ACC112 (cell line): Measurements from ENCODE around the gene MAPK8IP3.
"Not testable (repeated sequence)": the region's sequence is repeated elsewhere in the genome, so short reads cannot be mapped to it uniquely, and the experiment has no call there.

ENCODE experiments used
- H2AFZ ChIP-seq: fragments of 200-600 bp; sonication (generic); one replicate; pipeline ENCODE4 v1.6.0; 2017; ENCODE audit warnings: antibody characterized with exemption, low read length; ENCODE audit not compliant: unreplicated experiment
- H3K27ac ChIP-seq: fragments of 200-600 bp; sonication (generic); 2 replicates; pipeline ENCODE4 v1.5.1; 2014; ENCODE audit warnings: low read depth, mild to moderate bottlenecking, antibody characterized with exemption, low read length, moderate library complexity
- H3K27me3 ChIP-seq: fragments of 200-600 bp; sonication (generic); 2 replicates; pipeline ENCODE4 v1.6.1; 2014; ENCODE audit warnings: mild to moderate bottlenecking, antibody characterized with exemption, low read length, moderate library complexity, mixed read lengths; ENCODE audit not compliant: insufficient read depth
- H3K36me3 ChIP-seq: fragments of 200-600 bp; sonication (generic); 2 replicates; pipeline ENCODE4 v1.6.1; 2016; ENCODE audit warnings: mild to moderate bottlenecking, antibody characterized with exemption, low read length, moderate library complexity, mixed read lengths; ENCODE audit not compliant: insufficient read depth
- H3K4me1 ChIP-seq: fragments of 200-600 bp; sonication (generic); one replicate; pipeline ENCODE4 v1.6.1; 2016; ENCODE audit warnings: low read length, mixed read lengths; ENCODE audit not compliant: insufficient read depth, unreplicated experiment, control insufficient read depth
- H3K4me3 ChIP-seq: fragments of 200-600 bp; sonication (generic); 2 replicates; pipeline ENCODE4 v1.5.1; 2014; ENCODE audit warnings: mild to moderate bottlenecking, low read depth, low read length
- H3K79me2 ChIP-seq: fragments of 200-600 bp; sonication (generic); one replicate; pipeline ENCODE4 v1.6.0; 2016; ENCODE audit warnings: low read length; ENCODE audit not compliant: control insufficient read depth, unreplicated experiment, insufficient read depth

MAPK8IP3 gene

DNA sequence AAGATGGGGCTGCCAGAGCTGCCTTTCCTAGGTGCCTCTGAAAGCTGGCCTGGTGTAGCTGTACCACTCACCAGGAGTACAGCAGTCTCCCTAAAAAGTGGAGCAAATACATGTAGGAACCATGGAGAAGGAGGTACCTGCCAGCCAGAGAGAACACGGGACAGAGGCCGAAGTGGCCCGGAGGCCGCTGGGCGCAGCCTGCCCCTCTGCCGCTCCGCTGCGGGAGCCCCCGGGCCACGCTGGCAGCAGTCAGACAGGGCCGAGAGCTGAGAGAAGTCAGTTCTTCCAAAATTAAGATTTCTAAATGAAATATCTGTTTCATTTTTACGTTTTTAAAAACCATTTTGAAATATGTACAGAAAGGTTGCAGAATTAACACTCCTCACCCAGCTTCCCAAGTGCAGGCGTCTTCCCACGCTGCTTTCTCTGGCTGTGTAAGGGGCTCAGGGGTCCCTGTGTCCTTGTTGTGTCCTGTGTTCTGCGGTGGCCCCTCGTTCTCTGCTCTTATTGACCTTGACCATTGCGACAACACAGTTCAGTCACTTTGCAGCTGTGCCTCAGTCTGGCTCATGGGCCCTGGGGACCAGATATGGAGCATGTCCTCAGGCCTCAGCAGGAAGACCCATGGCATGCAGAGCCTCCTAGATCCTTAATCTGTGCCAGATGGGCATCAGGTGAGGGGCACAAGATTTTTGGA is 5.0 kb downstream of the MAPK8IP3 start:
- Histone ChIP-seq H2AFZ (no peak overlapping the region), H3K27ac (no peak overlapping the region), H3K4me1 (peaks cover 23% of the 10 kb centered on the region), H3K36me3 (no peaks in the 10 kb centered on the region), H3K4me3 (no peak overlapping the region), H3K79me2 (peaks cover 91% of the 10 kb centered on the region), H3K27me3 (no peaks in the 10 kb centered on the region)

DNA sequence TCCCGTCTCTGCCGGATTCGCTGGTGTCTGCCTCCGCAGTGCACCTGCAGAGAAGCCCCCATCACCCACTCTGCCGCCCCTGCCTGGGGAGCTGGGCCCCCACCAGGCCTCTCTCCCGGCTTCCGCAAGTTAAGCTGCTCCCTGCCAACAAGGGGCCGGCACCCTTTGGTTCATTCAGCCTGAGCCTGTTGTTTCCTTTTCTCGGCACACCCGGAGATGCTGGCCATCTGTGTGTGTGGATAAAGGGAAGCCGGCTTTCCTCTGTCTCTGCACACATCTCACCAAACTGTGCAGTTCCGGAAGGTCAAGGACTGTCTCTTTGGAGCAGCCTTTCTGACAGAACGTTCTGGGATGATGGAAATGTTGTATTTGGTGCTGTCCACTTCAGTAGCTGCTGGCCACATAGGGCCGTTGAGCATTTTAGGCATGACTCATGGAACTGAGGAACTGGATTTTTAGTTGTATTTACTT is 6.8 kb downstream of the MAPK8IP3 start:
- Histone ChIP-seq H3K79me2 (peaks cover 85% of the 10 kb centered on the region), H3K4me1 (peaks cover 18% of the 10 kb centered on the region), H2AFZ (no peak overlapping the region), H3K36me3 (no peaks in the 10 kb centered on the region), H3K27me3 (no peaks in the 10 kb centered on the region), H3K4me3 (no peak overlapping the region), H3K27ac (no peak overlapping the region)

DNA sequence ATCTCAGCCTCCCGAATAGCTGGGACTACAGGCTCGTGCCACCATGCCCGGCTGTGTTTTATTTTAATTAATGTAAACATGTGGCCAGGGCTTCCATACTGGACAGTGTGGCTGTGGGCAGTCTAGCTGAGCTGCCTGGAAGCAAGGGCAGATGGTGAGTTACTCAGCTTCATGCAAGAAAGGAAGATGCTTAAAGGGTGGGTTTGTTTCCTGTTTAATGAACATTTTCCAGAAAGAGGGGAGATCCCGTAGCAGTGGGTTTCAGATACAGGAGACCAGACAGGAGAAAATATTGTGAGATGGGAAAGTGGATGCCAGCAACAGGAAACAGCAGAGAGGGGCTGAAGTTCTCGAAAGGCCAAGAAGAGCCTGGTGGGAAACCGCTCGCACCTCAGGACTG is 7.3 kb downstream of the MAPK8IP3 start:
- Histone ChIP-seq H3K36me3 (no peaks in the 10 kb centered on the region), H3K79me2 (peaks cover 80% of the 10 kb centered on the region), H3K4me1 (peaks cover 13% of the 10 kb centered on the region), H2AFZ (no peak overlapping the region), H3K27me3 (no peaks in the 10 kb centered on the region), H3K4me3 (no peak overlapping the region), H3K27ac (no peak overlapping the region)

DNA sequence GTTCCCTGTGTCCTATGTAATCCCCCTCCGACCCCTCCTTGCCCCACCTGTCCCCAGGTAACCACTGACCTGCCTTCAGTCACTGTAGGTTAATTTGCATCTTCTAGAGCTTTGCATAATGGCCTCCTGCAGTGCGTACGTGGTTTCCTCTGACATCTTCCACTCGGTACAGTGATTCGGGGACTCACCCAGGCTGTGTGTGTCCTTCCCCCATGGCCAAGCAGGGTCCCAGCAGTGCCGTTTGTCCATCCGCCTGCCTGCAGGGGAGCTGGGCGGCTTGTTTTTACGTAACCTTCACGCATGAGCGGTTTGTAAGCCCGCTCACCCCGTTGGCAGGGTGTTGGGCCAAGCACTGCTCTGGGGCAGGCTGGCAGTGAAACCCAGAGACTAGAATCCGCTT is 7.9 kb downstream of the MAPK8IP3 start:
- Histone ChIP-seq H3K4me1 (peaks cover 7% of the 10 kb centered on the region), H3K27ac (no peak overlapping the region), H3K27me3 (no peaks in the 10 kb centered on the region), H3K4me3 (no peak overlapping the region), H3K36me3 (no peaks in the 10 kb centered on the region), H2AFZ (no peak overlapping the region), H3K79me2 (peaks cover 78% of the 10 kb centered on the region)

DNA sequence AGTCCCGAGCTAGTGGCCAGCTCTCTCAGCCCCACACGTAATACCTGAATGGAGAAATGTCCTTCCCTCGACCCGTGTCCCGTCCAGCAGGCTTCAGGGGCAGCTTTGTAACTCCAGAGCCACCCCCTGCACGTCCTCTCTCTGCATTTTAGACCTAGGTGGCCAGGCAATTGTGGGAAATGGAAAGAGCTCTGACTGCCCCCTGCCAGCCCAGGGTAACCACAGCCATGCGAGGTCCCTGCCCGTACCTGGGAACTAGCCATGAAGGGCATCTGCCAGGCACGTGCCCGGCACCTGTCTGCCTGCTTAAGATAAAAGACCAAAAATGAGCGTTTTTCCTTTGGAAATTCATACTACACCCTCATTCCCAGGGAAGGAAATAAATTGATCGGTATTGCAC is 9.2 kb downstream of the MAPK8IP3 start:
- no peaks in the 10 kb centered on the region for H3K4me1 ChIP-seq
- no peak overlapping the region for H3K4me3 ChIP-seq
- no peak overlapping the region for H2AFZ ChIP-seq
- no peaks in the 10 kb centered on the region for H3K27me3 ChIP-seq
- H3K27ac ChIP-seq = no peak overlapping the region
- no peaks in the 10 kb centered on the region for H3K36me3 ChIP-seq
- peaks cover 71% of the 10 kb centered on the region for H3K79me2 ChIP-seq

DNA sequence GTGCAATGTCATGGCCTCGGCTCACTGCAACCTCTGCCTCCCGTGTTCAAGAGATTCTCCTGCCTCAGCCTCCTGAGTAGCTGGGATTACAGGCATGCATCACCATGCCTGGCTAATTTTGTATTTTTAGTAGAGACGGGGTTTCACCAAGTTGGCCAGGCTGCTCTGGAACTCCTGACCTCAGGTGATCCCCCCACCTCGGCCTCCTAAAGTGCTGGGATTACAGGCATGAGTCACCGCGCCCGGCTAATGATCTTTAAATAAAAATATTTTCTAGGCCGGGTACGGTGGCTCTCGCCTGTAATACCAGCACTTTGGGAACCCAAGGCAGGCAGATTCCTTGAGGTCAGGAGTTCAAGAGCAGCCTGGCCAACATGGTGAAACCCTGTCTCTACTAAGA is 12.2 kb downstream of the MAPK8IP3 start:
- not testable (repeated sequence) for H3K27ac ChIP-seq, H3K4me3 ChIP-seq, H3K27me3 ChIP-seq, H2AFZ ChIP-seq, H3K36me3 ChIP-seq
- Histone ChIP-seq H3K4me1 (peaks cover 15% of the 10 kb centered on the region), H3K79me2 (peaks cover 56% of the 10 kb centered on the region)

DNA sequence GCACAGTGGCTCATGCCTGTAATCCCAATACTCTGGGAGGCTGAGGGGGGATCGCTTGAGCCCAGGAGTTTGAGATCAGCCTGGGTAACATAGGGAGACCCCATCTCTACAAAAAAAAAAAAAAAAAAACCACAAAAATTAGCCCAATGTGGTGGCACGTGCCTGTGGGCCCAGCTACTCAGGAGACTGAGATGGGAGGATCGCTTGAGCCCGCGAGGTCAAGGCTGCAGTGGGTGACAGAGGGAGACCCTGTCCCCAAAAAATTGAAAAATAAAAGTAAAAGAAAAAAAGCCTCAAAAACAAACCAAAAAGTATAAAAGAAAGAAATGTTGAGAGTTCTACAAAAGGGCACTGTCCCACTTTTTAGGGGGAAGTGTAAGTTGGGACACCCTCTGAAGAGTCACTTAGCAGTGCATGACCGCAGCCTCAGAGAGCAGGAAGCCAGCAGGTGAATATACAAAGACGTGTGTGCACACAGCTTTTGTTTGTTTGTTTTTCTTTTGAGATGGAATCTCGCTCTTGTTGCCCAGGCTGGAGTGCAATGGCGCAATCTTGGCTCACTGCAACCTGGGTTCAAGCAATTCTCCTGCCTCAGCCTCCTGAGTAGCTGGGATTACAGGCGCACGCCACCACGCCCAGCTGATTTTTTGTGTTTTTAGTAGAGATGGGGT is 13.7 kb downstream of the MAPK8IP3 start:
- not testable (repeated sequence) for H3K27ac ChIP-seq, H3K27me3 ChIP-seq, H2AFZ ChIP-seq, H3K4me3 ChIP-seq, H3K36me3 ChIP-seq
- peaks cover 55% of the 10 kb centered on the region for H3K79me2 ChIP-seq
- peaks cover 18% of the 10 kb centered on the region for H3K4me1 ChIP-seq

DNA sequence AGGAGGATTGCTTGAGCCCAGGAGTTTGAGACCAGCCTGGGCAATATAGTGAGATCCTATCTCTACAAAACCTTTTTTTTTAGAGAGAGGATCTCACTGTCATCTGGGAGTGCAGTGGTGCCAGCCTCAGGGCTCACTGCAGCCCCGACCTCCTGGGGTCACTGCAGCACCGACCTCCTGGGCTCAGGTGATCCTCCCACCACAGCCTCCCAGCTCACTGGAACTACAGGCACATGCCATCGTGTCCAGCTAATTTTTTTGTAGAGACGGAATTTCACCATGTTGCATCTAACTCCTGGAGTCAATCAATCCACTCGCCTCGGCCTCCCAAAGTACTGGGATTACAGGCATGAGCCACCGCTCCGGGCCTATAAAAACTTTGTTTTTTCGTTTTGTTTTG is 15.4 kb downstream of the MAPK8IP3 start:
- Histone ChIP-seq H3K4me1 (peaks cover 18% of the 10 kb centered on the region), H2AFZ (no peak overlapping the region), H3K36me3 (0 out of 2 replicates have a peak, but pooled peaks cover 4% of the 10 kb centered on the region), H3K27ac (peak overlapping the region; percentile 28), H3K79me2 (peaks cover 47% of the 10 kb centered on the region), H3K27me3 (no peaks in the 10 kb centered on the region), H3K4me3 (no peak overlapping the region)

DNA sequence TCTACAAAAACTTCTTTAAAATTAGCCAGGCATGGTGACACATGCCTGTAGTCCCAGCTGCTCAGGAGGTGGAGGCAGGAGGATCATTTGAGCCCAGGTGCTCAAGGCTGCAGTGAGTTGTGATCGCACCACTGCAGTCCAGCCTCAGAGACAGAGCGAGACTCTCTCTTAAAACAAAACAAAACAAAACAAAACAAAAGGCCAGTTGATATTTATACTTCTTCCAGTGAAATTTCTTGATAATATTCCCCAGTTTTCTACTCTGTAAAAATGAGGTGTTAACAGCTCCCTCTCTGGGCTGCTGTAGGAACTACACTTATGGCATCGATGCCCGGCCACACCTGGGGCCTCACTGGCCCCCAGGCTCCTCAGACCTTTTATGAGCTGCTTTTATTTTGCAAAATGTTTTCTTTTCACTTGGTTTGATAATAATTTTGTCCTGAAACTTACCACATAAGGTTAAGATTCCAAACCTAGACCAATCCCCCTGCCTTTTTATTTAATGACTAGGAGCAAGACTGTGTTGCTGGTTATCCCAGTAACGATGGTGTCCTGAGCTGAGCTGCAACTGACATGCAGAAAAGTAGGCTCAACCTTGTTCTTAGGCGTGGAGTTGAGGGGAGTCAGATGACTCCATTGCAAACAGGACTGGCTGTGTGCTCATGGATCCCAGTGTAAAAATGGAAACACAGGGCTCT is 17.6 kb downstream of the MAPK8IP3 start:
- H3K36me3 ChIP-seq = 0 out of 2 replicates have a peak, but pooled peaks cover 4% of the 10 kb centered on the region
- no peaks in the 10 kb centered on the region for H3K27me3 ChIP-seq
- H3K79me2 ChIP-seq = peaks cover 43% of the 10 kb centered on the region
- peaks cover 18% of the 10 kb centered on the region for H3K4me1 ChIP-seq
- H3K27ac ChIP-seq = no peak overlapping the region
- H3K4me3 ChIP-seq = no peak overlapping the region
- no peak overlapping the region for H2AFZ ChIP-seq

DNA sequence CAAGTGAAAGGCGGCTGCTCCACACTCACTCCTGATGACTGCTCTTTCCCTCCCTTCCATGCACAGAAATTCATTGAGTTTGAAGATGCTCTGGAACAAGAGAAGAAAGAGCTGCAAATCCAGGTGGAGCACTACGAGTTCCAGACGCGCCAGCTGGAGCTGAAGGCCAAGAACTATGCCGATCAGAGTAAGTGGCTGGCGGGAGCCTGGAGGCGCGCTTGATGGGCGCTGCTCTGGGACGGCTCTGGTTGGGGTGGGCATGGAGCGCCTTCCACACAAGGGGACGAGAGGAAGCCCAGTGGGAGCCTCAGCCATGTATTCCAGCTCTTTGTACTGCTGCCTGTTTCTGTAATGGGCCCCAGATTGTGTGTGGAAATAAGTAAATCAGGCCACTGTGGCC is 18.5 kb downstream of the MAPK8IP3 start:
- H2AFZ ChIP-seq = no peak overlapping the region
- H3K79me2 ChIP-seq = peaks cover 35% of the 10 kb centered on the region
- peaks cover 18% of the 10 kb centered on the region for H3K4me1 ChIP-seq
- no peak overlapping the region for H3K4me3 ChIP-seq
- H3K27me3 ChIP-seq = no peaks in the 10 kb centered on the region
- H3K36me3 ChIP-seq = peaks cover 7% of the 10 kb centered on the region; the same call in 1 of the 2 replicates
- H3K27ac ChIP-seq = no peak overlapping the region
